Liver (tissue), 3 donors: ENCODE measurements around the gene ATP5MC3.

ENCODE experiments used
- EGR1 ChIP-seq, 2 donors: IDR thresholded peaks; 2 replicates each; pipeline ENCODE4 v1.6.1; 2016 to 2018; ENCODE audit warnings: antibody characterized with exemption in 2 of 2, low read depth in 2 of 2
- FOXA1 ChIP-seq: IDR thresholded peaks from 2 replicates; pipeline ENCODE4 v1.6.1; 2016; ENCODE audit warnings: antibody characterized with exemption
- GABPA ChIP-seq, 2 donors: IDR thresholded peaks in 1 of 2; conservative IDR thresholded peaks in 1 of 2; 2 replicates each; pipeline ENCODE4 v1.6.1; 2016; ENCODE audit warnings: antibody characterized with exemption in 2 of 2, mild to moderate bottlenecking in 1 of 2, moderate library complexity in 1 of 2
- HNF4A ChIP-seq, 2 donors: conservative IDR thresholded peaks; 2 replicates each; pipeline ENCODE4 v1.6.1; 2016; ENCODE audit warnings: antibody characterized with exemption in 2 of 2, mild to moderate bottlenecking in 2 of 2
- JUND ChIP-seq, 2 donors: IDR thresholded peaks; 2 replicates each; pipeline ENCODE4 v1.6.1; 2016; ENCODE audit warnings: antibody characterized with exemption in 2 of 2
- TAF1 ChIP-seq: conservative IDR thresholded peaks from 2 replicates; pipeline ENCODE4 v1.6.1; 2016; ENCODE audit warnings: antibody characterized with exemption, mild to moderate bottlenecking
- YY1 ChIP-seq: IDR thresholded peaks from 2 replicates; pipeline ENCODE4 v1.6.1; 2016; ENCODE audit warnings: antibody characterized with exemption, mild to moderate bottlenecking
- TF ChIP-seq, protein P1 (sequence below): fragments of 150-350 bp; IDR thresholded peaks from 2 replicates; pipeline ENCODE4 v1.5.1; 2017; ENCODE audit warnings: improper control_type of control experiment, low read depth, low read length; ENCODE audit not compliant: missing input control
- TF ChIP-seq, protein P2 (sequence below): IDR thresholded peaks from 2 replicates; pipeline ENCODE4 v1.6.1; 2016; ENCODE audit warnings: antibody characterized with exemption, mild to moderate bottlenecking
- TF ChIP-seq, protein P3 (sequence below): IDR thresholded peaks from 2 replicates; pipeline ENCODE4 v1.6.1; 2016; ENCODE audit warnings: antibody characterized with exemption
- TF ChIP-seq, protein P4 (sequence below): IDR thresholded peaks from 2 replicates; pipeline ENCODE4 v1.6.1; 2016; ENCODE audit warnings: antibody characterized with exemption
- TF ChIP-seq, protein P5 (sequence below): IDR thresholded peaks from 2 replicates; pipeline ENCODE4 v1.6.1; 2016; ENCODE audit warnings: antibody characterized with exemption
- donor health status: healthy.
- donor health status: healthy.

DNA sequence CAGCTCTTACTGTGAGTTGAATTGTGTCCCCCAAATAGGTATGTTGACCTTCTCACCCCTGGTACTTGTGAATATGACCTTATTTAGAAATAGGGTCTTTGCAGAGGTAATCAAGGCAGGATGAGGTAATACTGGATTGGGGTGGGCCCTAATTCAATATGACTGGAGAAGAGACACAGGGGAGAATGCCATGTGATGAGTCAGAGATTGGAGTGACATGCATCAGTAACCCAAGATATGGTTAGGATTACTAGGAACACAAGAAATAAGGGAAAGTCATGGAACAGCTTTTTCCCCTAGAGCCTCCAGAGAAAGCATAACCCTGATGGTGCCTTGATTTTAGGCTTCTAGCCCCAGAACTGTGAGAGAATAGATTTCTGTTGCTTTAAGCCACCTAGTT lies 37.0 kb upstream of the ATP5MC3 start:
- TF ChIP-seq, protein P1, sequence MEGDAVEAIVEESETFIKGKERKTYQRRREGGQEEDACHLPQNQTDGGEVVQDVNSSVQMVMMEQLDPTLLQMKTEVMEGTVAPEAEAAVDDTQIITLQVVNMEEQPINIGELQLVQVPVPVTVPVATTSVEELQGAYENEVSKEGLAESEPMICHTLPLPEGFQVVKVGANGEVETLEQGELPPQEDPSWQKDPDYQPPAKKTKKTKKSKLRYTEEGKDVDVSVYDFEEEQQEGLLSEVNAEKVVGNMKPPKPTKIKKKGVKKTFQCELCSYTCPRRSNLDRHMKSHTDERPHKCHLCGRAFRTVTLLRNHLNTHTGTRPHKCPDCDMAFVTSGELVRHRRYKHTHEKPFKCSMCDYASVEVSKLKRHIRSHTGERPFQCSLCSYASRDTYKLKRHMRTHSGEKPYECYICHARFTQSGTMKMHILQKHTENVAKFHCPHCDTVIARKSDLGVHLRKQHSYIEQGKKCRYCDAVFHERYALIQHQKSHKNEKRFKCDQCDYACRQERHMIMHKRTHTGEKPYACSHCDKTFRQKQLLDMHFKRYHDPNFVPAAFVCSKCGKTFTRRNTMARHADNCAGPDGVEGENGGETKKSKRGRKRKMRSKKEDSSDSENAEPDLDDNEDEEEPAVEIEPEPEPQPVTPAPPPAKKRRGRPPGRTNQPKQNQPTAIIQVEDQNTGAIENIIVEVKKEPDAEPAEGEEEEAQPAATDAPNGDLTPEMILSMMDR = no peak
- TF ChIP-seq JUND (IDR thresholded peaks at IDR 0.05) = no peak
- no peak for TF ChIP-seq TAF1
- TF ChIP-seq, protein P2, sequence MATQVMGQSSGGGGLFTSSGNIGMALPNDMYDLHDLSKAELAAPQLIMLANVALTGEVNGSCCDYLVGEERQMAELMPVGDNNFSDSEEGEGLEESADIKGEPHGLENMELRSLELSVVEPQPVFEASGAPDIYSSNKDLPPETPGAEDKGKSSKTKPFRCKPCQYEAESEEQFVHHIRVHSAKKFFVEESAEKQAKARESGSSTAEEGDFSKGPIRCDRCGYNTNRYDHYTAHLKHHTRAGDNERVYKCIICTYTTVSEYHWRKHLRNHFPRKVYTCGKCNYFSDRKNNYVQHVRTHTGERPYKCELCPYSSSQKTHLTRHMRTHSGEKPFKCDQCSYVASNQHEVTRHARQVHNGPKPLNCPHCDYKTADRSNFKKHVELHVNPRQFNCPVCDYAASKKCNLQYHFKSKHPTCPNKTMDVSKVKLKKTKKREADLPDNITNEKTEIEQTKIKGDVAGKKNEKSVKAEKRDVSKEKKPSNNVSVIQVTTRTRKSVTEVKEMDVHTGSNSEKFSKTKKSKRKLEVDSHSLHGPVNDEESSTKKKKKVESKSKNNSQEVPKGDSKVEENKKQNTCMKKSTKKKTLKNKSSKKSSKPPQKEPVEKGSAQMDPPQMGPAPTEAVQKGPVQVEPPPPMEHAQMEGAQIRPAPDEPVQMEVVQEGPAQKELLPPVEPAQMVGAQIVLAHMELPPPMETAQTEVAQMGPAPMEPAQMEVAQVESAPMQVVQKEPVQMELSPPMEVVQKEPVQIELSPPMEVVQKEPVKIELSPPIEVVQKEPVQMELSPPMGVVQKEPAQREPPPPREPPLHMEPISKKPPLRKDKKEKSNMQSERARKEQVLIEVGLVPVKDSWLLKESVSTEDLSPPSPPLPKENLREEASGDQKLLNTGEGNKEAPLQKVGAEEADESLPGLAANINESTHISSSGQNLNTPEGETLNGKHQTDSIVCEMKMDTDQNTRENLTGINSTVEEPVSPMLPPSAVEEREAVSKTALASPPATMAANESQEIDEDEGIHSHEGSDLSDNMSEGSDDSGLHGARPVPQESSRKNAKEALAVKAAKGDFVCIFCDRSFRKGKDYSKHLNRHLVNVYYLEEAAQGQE = no peak
- TF ChIP-seq, protein P3, sequence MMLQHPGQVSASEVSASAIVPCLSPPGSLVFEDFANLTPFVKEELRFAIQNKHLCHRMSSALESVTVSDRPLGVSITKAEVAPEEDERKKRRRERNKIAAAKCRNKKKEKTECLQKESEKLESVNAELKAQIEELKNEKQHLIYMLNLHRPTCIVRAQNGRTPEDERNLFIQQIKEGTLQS = no peak
- no peak for TF ChIP-seq EGR1 (IDR thresholded peaks at IDR 0.05; ENCODE audit: low read depth in 2 of 2)
- TF ChIP-seq FOXA1 = no peak
- no peak for TF ChIP-seq GABPA (IDR thresholded peaks at IDR 0.05 in 1 of 2, conservative IDR thresholded peaks at IDR 0.05 in 1 of 2)
- TF ChIP-seq, protein P4, sequence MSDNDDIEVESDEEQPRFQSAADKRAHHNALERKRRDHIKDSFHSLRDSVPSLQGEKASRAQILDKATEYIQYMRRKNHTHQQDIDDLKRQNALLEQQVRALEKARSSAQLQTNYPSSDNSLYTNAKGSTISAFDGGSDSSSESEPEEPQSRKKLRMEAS = no peak
- TF ChIP-seq HNF4A (conservative IDR thresholded peaks at IDR 0.05) = no peak
- TF ChIP-seq, protein P5, sequence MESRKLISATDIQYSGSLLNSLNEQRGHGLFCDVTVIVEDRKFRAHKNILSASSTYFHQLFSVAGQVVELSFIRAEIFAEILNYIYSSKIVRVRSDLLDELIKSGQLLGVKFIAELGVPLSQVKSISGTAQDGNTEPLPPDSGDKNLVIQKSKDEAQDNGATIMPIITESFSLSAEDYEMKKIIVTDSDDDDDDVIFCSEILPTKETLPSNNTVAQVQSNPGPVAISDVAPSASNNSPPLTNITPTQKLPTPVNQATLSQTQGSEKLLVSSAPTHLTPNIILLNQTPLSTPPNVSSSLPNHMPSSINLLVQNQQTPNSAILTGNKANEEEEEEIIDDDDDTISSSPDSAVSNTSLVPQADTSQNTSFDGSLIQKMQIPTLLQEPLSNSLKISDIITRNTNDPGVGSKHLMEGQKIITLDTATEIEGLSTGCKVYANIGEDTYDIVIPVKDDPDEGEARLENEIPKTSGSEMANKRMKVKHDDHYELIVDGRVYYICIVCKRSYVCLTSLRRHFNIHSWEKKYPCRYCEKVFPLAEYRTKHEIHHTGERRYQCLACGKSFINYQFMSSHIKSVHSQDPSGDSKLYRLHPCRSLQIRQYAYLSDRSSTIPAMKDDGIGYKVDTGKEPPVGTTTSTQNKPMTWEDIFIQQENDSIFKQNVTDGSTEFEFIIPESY = no peak
- TF ChIP-seq YY1 = no peak
